HCEC 1CT (cell line): ENCODE data around the gene PPP6R2.
"Not testable (repeated sequence)": the region's sequence is repeated elsewhere in the genome, so short reads cannot be mapped to it uniquely, and the experiment has no call there.

Source experiments
- DNase-seq: peaks from one replicate; pipeline ENCODE4 v3.0.0-alpha.2; 2017

Gene PPP6R2

DNA sequence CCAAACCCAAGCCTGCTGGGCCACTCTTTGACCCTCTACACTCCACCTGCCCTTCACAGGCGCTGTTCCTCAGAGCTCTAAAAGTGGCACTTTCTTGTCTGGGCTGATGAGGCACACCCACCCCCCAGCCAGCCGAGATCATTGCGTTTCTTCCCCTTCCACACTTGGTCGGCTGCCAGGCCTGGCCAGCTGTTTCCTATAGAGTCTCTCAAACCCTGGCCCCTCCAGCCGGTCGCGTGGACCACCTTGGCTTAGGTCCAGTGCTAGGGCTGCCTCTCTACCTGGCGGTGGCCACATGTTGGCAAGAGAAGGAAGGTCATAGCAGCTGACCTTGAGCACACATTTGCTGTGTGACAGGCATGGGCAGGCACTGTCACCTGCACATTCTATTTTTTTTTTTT is 60.6 kb downstream of the PPP6R2 start:
- DNase-seq: no peak

DNA sequence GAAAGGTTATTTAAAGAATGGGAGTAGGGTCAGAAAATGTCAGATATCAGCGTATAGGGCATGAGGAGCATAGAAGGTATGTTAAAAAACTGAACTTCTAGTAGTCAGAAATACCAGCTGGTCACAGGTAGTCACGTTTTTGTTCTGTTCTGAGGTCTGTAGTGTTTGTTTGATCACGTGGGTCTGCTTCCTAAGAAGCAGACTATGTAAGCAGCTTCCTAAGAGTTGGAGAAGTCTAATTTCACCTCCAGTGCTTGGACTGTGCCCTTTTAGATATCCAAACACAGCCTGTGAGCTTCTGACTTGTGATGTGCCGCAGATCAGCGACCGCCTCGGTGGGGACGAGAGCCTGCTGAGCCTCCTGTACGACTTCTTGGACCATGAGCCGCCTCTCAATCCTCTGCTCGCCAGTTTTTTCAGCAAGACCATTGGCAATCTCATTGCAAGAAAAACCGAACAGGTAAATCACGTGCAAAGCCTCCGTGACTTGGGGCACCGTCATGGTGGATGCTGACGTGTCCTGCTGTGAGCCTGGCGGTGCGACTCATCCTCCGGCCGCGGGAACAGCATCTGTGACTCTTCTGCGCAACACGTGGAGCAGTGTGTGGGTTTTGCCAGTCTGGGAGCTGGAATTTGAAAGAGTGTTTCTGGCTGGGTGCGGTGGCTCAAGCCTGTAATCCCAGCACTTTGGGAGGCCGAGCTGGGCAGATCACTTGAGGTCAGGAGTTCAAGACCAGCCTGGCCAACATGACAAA is 63.5 kb downstream of the PPP6R2 start:
- no peak for DNase-seq

DNA sequence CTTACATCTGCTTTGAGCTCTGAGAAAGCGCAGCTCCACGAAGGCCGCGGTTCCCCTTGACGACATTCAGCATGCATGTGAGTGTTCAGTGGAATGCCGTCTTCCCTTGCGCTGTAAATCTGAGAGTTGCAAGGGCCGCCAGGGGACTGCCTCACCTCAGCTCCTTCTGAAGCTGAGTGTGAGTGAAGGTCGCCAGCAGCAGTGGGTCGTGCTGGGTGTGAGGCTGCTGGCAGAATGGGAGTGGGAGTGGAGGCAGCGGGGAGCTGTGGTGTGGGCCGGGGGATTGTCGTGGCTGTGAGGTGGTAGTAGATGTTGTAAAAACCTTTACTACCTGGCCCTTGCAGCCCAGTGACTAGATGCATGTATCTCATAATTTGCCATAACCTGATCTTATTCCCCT is 65.2 kb downstream of the PPP6R2 start:
- DNase-seq: no peak

DNA sequence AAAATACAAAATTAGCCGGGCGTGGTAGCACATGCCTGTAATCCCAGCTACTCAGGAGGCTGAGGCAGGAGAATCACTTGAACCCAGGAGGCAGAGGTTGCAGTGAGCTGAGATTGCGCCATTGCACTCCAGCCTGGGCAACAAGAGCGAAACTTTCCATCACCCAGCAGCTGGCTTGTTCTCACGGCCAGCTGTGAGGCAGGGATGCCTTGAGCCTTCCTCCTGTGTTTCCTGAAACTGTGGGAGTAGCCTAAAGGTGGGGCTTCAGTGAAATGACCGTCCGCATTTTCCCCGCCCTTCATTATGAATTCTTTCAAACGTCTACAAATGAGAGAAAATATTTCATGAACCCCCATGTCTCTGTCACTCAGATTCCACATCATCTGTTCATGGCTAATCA is 65.8 kb downstream of the PPP6R2 start:
- DNase-seq: not testable (repeated sequence)

DNA sequence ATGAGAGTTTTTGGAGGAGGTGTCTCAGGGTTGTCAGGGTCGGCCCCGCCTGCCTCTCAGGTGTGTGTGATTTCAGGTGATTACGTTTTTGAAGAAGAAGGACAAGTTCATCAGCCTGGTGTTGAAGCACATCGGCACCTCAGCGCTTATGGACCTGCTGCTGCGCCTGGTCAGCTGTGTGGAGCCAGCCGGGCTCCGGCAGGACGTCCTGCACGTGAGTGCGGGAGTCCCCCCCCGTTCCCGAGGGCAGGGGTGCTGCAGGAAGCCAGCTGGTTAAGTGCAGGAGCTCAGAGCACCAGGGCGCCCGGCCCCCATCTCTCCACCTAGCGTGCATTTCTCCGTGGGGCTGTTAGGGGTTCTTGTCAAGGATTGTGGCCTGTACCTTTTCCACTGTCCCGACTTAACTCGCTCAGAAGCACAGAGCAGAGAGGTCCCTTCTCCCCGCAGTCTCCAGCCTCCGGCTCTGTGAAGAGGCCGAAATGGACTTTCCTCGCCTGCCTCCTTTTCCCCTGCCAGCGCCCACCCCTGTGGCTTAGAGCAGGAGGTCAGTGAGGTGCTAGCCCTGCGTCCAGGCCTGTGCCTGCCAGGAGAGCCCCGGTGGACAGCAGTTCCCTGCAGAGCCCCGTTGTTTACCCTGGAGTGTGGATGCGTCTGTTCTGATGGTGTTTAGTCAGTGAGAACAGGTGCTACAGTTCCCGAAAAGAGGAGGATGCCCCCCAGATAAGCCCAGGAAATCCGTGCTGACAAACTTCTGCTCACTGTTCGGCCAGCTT is 71.5 kb downstream of the PPP6R2 start:
- no peak for DNase-seq

DNA sequence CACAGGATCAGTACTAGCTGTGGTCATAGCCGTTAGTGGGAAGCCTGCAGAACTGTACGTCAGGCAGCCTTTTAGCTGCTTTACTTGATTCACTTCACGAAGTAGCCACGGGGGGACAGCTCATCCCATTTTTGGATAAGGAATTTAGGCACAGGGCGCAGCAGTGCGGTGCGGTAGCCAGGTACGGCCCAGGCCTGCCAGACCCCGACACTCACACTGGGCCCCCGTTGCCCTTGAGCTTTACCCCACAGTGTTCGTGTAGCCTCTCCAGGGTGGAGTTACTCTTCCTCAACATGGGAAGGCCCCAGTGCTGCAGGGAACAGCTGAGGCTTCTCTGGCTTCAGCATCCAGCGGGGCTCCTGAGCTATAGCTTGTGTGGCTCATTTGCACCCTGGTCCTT is 72.3 kb downstream of the PPP6R2 start:
- no peak for DNase-seq

DNA sequence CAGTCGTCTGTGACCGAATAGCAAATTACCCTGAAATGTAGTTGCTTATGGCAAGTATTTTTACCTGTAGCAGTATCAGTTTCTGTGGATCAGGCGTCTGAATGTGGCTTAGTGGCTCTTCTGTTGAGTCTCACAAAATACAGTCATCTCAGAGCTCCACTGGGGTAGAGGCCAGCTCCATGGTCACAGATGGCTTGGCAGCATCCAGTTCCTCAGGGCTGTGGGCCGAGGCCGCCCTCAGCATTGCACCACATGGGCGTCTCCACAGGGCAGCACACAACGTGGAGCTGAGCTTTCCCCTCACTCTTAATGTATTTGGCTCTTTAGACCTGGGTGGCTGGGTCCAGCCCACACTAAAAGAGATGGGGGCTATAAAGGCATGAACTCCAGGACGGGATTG is 73.9 kb downstream of the PPP6R2 start:
- no peak for DNase-seq

DNA sequence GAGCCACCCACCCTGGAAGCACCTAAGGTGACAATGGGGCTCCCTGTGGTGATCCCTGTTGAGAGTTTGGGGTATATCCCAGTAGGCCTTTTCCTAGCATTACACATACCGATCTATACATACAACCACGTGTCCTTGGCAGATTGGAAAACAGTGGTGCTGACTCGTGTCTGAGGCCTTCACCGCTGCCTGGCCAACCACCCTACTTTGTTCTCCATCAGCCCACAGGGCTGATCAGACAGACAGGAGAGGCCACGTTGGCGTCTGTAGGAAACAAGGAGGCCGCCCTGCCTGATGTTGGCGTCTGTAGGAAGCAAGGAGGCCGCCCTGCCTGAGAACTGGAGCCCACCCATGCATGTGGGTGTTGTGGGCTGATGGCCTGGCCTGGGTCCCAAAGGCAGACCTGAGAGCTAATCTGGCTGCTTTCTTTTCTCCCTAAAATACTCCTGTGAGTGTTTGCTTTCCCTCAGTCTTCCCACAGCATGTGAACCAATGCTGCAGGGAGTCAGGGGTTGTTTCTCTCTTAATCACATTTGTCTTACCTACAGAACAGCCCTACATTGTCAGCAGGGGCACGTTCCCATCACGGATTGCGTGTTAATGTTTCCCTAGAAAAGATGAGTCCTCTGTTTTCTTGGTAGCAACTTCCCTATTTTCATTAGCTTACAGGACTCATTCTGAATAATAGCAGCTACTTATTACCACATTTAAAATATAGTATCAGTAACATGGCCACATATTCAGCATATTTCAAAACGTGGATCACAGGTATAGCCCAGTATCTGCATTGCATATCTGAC is 74.5 kb downstream of the PPP6R2 start:
- no peak for DNase-seq

DNA sequence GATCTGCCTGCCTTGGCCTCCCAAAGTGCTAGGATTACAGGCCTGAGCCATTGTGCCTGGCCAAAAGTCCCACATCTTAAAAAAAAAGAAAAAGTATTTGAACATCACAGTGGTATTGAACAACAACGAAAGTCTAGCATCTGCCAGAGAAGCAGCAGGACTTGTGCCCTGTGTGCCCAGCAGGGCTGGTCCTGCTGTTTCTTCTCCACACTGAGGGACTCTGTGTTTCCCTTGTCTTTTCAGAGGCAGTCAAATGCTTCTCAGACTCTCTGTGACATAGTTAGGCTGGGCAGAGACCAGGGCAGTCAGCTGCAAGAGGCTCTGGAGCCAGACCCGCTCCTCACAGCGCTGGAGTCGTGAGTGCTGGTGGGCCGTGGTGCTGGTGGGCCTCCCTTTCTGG is 75.5 kb downstream of the PPP6R2 start:
- no peak for DNase-seq

DNA sequence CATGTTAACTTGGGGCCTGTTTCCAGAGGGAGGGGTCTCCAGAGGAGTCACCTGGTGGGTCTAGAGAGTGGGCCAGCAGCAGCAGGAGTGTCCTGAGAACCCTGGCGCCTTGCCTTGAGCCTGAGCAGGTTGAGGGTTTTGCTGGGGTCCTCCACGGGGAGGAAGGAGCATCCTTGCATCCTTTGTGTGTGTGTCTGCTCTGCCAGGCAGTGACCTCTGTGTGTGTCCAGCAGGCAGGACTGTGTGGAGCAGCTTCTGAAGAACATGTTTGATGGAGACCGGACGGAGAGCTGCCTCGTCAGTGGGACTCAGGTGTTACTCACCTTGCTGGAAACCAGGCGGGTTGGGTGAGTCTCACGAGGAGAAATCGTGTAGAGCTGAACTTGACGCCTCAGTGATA is 76.0 kb downstream of the PPP6R2 start:
- DNase-seq: no peak

DNA sequence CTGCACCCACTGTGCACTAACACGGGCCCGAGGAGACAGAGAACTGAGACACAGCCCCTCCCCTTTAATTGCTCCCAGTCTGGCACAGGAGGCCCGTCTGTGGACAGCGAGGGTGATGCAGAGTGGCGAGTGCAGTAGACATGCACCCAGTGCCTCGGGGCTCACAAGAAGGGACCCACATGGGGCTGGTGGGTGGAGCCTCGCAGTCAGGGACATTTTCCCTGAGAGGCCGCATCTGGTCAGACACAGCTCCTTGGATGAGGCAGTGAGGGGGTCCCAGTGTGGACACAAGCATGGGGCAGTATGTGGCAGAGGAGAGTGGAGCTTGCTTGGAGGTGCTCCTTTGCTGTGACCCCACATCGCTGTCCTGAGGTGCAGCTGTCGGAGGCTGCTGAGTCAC is 76.9 kb downstream of the PPP6R2 start:
- DNase-seq: no peak

DNA sequence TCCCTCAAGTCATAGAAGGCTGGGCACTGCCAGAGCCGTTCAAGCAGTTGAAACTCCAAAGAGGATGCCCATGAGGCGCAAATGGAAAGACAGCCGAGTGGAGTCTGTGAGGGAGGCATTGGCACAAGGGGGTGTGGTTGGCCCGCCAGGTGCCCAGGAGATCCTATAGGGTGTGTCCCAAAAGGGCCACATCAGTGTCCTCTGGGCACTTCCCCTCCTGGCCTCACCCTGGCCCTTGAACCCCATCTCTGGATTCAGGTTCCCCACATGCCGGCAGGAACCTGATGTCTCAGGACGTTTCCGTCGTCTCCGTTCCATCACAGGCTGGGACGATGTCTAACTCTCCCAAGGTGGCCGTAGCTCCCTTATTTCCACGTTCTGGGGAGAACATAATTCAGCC is 77.5 kb downstream of the PPP6R2 start:
- DNase-seq: no peak

DNA sequence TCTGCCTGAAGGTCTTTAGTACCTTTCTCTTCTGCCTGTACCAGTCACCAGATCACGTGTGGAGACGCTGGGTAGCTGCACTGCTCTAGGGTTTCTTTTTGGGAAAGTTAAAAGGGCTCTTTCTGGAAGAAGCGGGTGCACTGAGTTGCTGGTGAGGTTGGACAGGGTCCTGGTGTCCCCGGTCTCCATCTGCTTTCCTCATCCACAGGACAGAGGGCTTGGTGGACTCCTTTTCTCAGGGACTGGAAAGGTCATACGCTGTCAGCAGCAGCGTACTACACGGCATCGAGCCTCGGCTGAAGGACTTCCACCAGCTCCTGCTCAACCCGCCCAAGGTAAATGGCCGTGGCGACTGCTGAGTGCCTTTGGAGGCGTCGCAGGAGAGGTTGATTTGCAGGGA is 78.9 kb downstream of the PPP6R2 start:
- DNase-seq: no peak

DNA sequence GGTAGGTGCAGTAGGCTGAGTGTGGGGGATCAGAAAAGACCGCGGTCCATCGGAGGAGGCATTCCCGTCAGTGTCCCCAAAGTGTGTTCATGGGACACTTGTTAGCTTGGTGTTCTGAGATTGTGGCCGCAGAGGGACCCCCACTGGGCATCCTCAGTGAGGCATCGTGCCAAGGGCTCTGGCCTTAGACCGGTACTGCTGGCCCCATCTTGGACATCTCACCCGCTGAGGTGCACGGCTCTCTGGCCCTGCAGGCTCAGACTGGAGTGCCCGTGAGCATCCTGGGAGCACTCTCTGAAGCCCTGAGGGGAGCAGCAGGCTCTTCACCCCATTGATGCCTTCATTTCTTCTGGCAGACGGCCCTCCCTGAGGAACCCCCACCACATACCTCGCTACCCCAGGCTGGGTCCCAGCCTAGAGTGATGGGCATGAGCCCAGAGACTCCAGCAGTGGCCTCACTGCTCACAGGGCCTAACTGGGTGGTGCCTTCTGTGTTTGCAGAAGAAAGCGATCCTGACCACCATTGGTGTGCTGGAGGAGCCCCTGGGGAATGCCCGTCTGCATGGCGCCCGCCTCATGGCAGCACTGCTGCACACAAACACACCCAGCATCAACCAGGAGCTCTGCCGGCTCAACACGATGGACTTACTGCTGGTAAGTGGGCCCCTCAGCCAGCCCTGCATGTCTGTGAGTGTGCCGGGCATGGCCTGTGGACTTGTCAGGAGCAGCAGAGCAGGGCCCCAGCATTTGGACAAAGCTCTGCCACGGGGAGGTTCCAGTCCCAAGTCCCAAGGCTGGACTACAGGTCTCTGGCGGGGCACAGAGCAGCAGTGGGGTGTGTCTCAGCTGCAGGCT is 80.1 kb downstream of the PPP6R2 start:
- DNase-seq: no peak

DNA sequence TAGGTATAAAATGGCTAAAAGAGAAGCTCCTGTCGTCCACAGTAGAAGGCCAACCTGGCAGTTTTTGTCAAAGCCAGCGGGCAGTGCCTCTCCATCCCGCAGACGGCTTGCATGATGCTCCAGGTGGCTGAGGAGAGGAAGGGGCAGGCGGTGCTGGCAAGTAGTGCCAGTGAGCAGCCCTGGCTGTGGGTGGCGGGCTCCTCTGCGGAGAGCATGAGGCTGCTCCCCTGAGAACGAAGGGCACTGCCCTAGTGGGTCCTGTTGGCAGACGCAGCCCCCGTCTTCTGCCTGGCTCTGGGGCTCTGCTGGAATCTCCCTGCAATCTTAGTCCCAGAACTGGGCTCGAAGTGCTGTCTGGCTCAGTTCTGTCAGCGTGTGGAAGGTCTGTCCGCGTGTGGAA is 80.8 kb downstream of the PPP6R2 start:
- DNase-seq: no peak

DNA sequence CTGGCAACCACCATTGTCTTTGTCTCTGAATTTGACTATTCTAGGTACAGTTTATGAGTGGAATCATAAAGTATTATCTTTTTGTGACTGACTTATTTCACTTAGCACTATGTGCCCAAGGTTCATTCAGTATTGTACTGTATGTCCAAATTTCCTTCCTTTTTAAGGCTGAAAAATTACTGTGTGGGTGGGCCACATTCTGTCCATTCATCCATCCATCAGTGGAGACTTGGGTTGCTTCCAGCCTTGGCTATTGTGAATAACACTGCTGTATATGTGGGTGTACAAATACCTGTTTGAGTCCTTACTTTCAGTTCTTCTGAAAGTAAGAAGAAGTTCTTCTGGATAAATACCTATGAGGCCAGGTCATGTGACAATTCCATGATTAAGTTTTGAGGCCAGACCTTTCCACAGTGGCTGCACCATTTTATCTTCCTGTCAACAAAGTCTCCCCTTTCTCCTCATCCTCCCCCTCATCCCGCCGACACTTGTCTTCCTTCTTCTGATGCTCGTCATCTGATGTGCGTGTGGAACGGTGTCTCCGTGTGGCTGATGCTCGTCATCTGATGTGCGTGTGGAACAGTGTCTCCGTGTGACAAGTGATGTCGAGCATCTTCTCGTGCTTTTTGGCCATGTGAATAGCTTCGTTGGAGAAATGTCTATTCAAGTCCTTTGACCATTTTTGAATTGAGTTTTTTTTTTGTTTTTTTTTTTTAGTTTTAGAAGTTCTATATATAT is 82.2 kb downstream of the PPP6R2 start:
- no peak for DNase-seq

DNA sequence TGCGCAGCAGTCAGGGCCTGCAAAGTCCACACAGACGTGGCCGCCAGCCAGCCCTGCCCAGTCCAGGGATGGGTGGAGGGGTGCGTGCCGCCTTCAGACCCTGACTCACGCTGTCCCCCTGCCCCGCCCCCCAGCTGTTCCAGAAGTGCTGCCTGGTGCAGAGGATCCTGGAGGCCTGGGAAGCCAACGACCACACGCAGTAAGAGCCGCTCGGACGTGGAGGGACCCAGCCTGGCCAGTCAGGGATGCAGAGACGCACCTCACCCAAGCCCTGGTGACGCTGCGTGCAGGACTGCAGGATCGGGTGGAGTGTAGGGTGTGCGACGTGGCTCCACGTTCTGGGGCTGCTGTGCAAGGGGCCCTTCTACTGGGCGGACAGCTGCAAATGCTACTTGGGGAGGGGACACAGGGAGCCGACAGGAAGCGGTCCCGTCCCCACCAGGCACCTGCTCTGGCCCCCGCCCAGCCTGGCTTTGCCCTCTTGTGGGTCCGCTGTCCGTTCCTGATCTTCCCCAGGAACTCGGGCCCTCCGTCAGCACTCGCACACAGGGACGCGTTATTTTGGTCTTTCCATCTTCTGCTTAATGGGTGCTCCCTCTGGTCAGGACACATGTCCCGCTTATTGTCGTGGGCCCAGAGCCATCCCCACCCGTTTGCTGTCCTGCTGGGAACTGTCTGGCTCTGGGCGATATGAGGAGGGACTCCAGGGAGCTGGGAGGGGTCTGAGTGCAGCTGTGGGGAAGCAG is 89.2 kb downstream of the PPP6R2 start:
- DNase-seq: no peak

DNA sequence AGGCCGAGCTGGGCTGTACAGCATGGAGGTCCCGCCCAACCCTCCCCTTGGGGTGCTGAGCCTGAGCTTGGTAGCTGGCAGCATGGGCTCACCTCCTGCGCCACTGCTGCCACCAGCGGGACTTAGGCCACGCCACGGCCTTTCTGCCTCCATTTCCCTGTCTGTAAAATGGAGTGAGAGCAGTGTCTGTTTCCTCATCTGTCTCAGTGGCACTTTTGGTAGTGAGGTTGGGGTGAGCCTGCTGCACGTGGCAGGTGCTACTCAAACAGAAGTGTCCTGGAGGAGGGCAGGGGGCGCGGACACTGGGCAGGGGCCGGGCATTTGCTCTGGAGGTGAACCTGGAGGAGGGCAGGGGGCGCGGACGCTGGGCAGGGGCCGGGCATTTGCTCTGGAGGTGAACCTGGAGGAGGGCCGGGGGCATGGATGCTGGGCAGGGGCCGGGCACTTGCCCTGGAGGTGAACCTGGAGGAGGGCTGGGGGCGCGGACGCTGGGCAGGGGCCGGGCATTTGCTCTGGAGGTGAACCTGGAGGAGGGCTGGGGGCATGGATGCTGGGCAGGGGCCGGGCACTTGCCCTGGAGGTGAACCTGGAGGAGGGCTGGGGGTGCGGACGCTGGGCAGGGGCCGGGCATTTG is 89.9 kb downstream of the PPP6R2 start:
- not testable (repeated sequence) for DNase-seq

DNA sequence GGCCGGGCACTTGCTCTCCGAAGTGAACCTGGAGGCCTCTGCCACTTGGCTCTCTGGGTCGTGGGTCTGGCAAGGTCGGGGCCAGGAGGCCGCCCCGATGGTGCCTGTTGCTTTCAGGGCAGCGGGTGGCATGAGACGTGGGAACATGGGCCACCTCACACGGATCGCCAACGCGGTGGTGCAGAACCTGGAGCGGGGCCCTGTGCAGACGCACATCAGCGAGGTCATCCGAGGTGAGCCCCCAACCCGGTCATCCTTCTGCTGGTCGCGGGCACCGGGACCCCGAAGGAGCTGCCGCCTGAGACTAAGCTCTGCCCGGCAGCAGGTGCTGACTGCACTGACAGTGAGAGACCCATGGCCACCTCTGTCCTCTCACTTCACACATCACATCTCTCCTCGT is 91.7 kb downstream of the PPP6R2 start:
- DNase-seq: no peak

DNA sequence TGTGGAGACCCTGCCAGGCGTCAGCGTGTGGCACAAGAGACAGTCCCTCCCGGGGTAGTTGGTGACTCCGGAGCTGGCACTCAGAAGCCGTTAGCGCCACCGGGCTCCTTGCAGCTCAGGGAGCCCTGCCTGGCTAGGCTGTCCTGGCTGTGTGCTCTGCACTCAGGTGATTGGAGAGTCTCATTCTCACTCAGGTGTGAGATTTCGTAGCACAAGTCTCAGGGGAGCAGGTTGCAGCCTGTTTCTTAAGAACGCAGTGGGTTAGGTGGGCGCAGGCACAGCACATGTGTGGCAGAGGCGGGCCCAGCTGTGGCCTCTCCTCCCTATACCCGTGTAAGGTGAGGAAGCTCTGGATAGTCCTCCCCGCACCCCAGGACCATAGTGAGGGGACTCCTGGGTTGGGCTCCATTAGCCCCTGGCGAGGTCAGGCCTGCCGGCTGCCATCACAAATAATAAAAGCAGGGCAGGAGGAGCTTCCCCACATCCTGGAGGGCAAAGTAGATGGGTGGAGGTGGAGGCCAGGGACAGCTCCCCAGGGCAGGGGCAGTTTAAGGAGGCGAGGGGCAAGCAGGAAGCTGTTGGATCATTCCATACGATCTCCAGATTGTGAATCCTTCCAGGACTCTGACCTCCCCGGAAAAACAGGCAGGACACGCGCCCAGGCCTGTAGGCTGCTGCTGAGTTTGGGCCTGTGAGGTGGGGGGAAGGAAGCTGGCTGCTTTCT is 92.3 kb downstream of the PPP6R2 start:
- no peak for DNase-seq
